Skeletal muscle tissue (tissue), 4 donors: Measurements from ENCODE around the gene CLEC20A. TPM values are rescaled to one million over a fixed set of nuclear protein-coding genes. Genes with fewer than 3 reads are reported as not detected.

Experiments used
- H3K27ac ChIP-seq: one replicate; pipeline ENCODE4 v1.7.0; 2013; ENCODE audit warnings: mild to moderate bottlenecking, low read depth, low read length, inconsistent platforms
- H3K27me3 ChIP-seq, 3 donors: one replicate each; pipeline ENCODE4 v1.7.0; 2013; ENCODE audit warnings: low read length in 3 of 3; ENCODE audit not compliant: control insufficient read depth in 3 of 3, insufficient read depth in 3 of 3
- H3K36me3 ChIP-seq, 3 donors: one replicate each; pipeline ENCODE4 v1.7.0; 2013; ENCODE audit warnings: low read length in 3 of 3; ENCODE audit not compliant: control insufficient read depth in 3 of 3, insufficient read depth in 3 of 3
- H3K4me1 ChIP-seq, 3 donors: one replicate each; pipeline ENCODE4 v1.7.0; 2013; ENCODE audit warnings: low read length in 3 of 3, mild to moderate bottlenecking in 3 of 3; ENCODE audit not compliant: control insufficient read depth in 3 of 3, insufficient read depth in 3 of 3
- H3K4me3 ChIP-seq, 3 donors: one replicate each; pipeline ENCODE4 v1.7.0; 2013; ENCODE audit warnings: low read length in 3 of 3
- H3K9ac ChIP-seq, 3 donors: one replicate each; pipeline ENCODE4 v1.7.0; 2013; ENCODE audit warnings: low read length in 3 of 3, mild to moderate bottlenecking in 3 of 3, moderate library complexity in 2 of 3, low read depth in 1 of 3
- H3K9me3 ChIP-seq, 3 donors: one replicate each; pipeline ENCODE4 v1.7.0; 2013; ENCODE audit warnings: low read length in 3 of 3; ENCODE audit not compliant: control insufficient read depth in 3 of 3
- total RNA-seq: library from RNA; depleted of rRNA; stranded (reverse); fragments of >200 nt; gene quantifications from one replicate; pipeline ENCODE4 v1.2.3, GENCODE V29; 2014
- donor health status: Osteomylitis.

Gene CLEC20A
- total RNA-seq, 1 donor from 2014 or later: not detected

- Histone ChIP-seq H3K9me3 (no peaks in the 10 kb centered on the region), H3K36me3 (peaks cover 0 to 2% (median 0%) of the 10 kb centered on the region in 3 donors), H3K9ac (no peak overlapping the region), H3K4me1 (peaks cover 0 to 12% (median 5%) of the 10 kb centered on the region in 3 donors), H3K4me3 (no peak overlapping the region), H3K27me3 (peaks cover 4 to 16% (median 10%) of the 10 kb centered on the region in 3 donors), H3K27ac (no peak overlapping the region)
Measured at GRCh38 chr1:178484698-178485225, 12.0 kb downstream of the CLEC20A start.

GRCh38 chr1:178483251-178483957, 13.4 kb downstream of the CLEC20A start:
- Histone ChIP-seq H3K4me1 (peaks cover 0 to 12% (median 5%) of the 10 kb centered on the region in 3 donors), H3K27me3 (peaks cover 4 to 15% (median 10%) of the 10 kb centered on the region in 3 donors), H3K27ac (no peak overlapping the region), H3K4me3 (no peak overlapping the region), H3K9me3 (no peaks in the 10 kb centered on the region), H3K9ac (no peak overlapping the region), H3K36me3 (peaks cover 0 to 2% (median 0%) of the 10 kb centered on the region in 3 donors)

GRCh38 chr1:178477841-178478240, 18.9 kb downstream of the CLEC20A start:
- H3K27me3 ChIP-seq: no peaks in the 10 kb centered on the region
- H3K27ac ChIP-seq: no peak overlapping the region
- no peaks in the 10 kb centered on the region for H3K9me3 ChIP-seq
- no peak overlapping the region for H3K4me3 ChIP-seq
- no peak overlapping the region for H3K9ac ChIP-seq
- H3K36me3 ChIP-seq: peaks cover 0 to 24% (median 6%) of the 10 kb centered on the region in 3 donors
- H3K4me1 ChIP-seq: no peaks in the 10 kb centered on the region

GRCh38 chr1:178477373-178477772, 19.4 kb downstream of the CLEC20A start:
- Histone ChIP-seq H3K36me3 (peaks cover 0 to 27% (median 7%) of the 10 kb centered on the region in 3 donors), H3K27ac (no peak overlapping the region), H3K4me1 (no peaks in the 10 kb centered on the region), H3K9me3 (no peaks in the 10 kb centered on the region), H3K4me3 (no peak overlapping the region), H3K27me3 (no peaks in the 10 kb centered on the region), H3K9ac (no peak overlapping the region)

GRCh38 chr1:178472531-178472930, 24.2 kb downstream of the CLEC20A start:
- H3K36me3 ChIP-seq: peaks cover 6 to 44% (median 19%) of the 10 kb centered on the region in 3 donors
- H3K4me3 ChIP-seq: no peak overlapping the region
- no peak overlapping the region for H3K27ac ChIP-seq
- no peak overlapping the region for H3K9ac ChIP-seq
- no peaks in the 10 kb centered on the region for H3K4me1 ChIP-seq
- H3K9me3 ChIP-seq: no peaks in the 10 kb centered on the region
- no peaks in the 10 kb centered on the region for H3K27me3 ChIP-seq

- no peak overlapping the region for H3K4me3 ChIP-seq
- H3K36me3 ChIP-seq: peaks cover 19 to 54% (median 31%) of the 10 kb centered on the region in 3 donors
- no peak overlapping the region for H3K9ac ChIP-seq
- no peaks in the 10 kb centered on the region for H3K9me3 ChIP-seq
- H3K27ac ChIP-seq: no peak overlapping the region
- no peaks in the 10 kb centered on the region for H3K4me1 ChIP-seq
- H3K27me3 ChIP-seq: no peaks in the 10 kb centered on the region
Measured at GRCh38 chr1:178470411-178470960, 26.3 kb downstream of the CLEC20A start.

GRCh38 chr1:178467837-178468236, 28.9 kb downstream of the CLEC20A start:
- Histone ChIP-seq H3K27me3 (no peaks in the 10 kb centered on the region), H3K9me3 (no peaks in the 10 kb centered on the region), H3K36me3 (peaks cover 19 to 46% (median 29%) of the 10 kb centered on the region in 3 donors), H3K4me1 (no peaks in the 10 kb centered on the region), H3K27ac (no peak overlapping the region), H3K4me3 (no peak overlapping the region), H3K9ac (no peak overlapping the region)

- Histone ChIP-seq H3K4me1 (no peaks in the 10 kb centered on the region), H3K36me3 (peaks cover 19 to 38% (median 28%) of the 10 kb centered on the region in 3 donors), H3K27me3 (no peaks in the 10 kb centered on the region)
Measured at GRCh38 chr1:178465011-178465410, 31.8 kb downstream of the CLEC20A start.

GRCh38 chr1:178464566-178464965, 32.2 kb downstream of the CLEC20A start:
- H3K9me3 ChIP-seq: no peaks in the 10 kb centered on the region
- no peak overlapping the region for H3K27ac ChIP-seq
- H3K4me1 ChIP-seq: no peaks in the 10 kb centered on the region
- peaks cover 19 to 38% (median 28%) of the 10 kb centered on the region in 3 donors for H3K36me3 ChIP-seq
- H3K9ac ChIP-seq: no peak overlapping the region
- H3K4me3 ChIP-seq: no peak overlapping the region
- H3K27me3 ChIP-seq: no peaks in the 10 kb centered on the region

More at GRCh38 chr1:178465011-178465410, 31.8 kb downstream of the CLEC20A start:
- Histone ChIP-seq H3K27ac (no peak overlapping the region), H3K9me3 (no peaks in the 10 kb centered on the region), H3K4me3 (no peak overlapping the region), H3K9ac (no peak overlapping the region)

GRCh38 chr1:178464141-178464540, 32.6 kb downstream of the CLEC20A start:
- Histone ChIP-seq H3K36me3 (peaks cover 19 to 36% (median 25%) of the 10 kb centered on the region in 3 donors), H3K27ac (no peak overlapping the region), H3K27me3 (no peaks in the 10 kb centered on the region), H3K9me3 (no peaks in the 10 kb centered on the region), H3K4me3 (no peak overlapping the region), H3K9ac (no peak overlapping the region), H3K4me1 (no peaks in the 10 kb centered on the region)
